Measurements from ENCODE around the gene VPS35L. TPM values are rescaled to one million over a fixed set of nuclear protein-coding genes. Genes with fewer than 3 reads are reported as not detected.

VPS35L gene
- total and polyA plus RNA-seq, 2 of the 13 experiments (the other 11 are each of a cell fraction or from before 2014, with no cell fraction given): 1.4 to 1.6 TPM

GRCh38 chr16:19687279-19687678 is 131.8 kb downstream of the VPS35L start:
- Histone ChIP-seq H3K4me2 (ENCODE audit: low read depth, low read length) (no peak overlapping the region), H3K79me2 (ENCODE audit: insufficient read depth, low read length) (no peaks in the 10 kb centered on the region), H3K27me3 (ENCODE audit: control insufficient read depth in 1 of 2, insufficient read depth in 2 of 2, low read length in 2 of 2) (no peaks in the 10 kb centered on the region), H3K9ac (ENCODE audit: insufficient read depth, low read depth, low read length) (no peak overlapping the region), H3K36me3 (replicated peaks in 1 of 2; ENCODE audit: control insufficient read depth in 1 of 2, insufficient read depth in 2 of 2, low read length in 2 of 2) (no peaks in the 10 kb centered on the region), H3K4me1 (ENCODE audit: insufficient read depth, low read length) (no peaks in the 10 kb centered on the region), H4K20me1 (ENCODE audit: insufficient read depth, low read length) (no peaks in the 10 kb centered on the region), H3K9me3 (ENCODE audit: low read length) (no peaks in the 10 kb centered on the region), H3K4me3 (replicated peaks in 1 of 3; ENCODE audit: insufficient read depth in 1 of 3, low read depth in 2 of 3, low read length in 3 of 3) (no peak overlapping the region), H2AFZ (ENCODE audit: low read length) (no peak overlapping the region), H3K27ac (ENCODE audit: extremely low read length, insufficient read depth, low read length) (no peak overlapping the region)
- ATAC-seq: no peak
- DNase-seq (ENCODE audit: low spot score): no peak
- no peak for FAIRE-seq
- in situ Hi-C loops (cut with HindIII; ENCODE audit: extremely low pct_ligation_motif_present, low pct_unique_long_range_greater_than_20kb) (no loop called here), intact Hi-C loops (cut with micrococcal nuclease; ENCODE audit: unreplicated experiment) (no loop called here)
- TF ChIP-seq TEF (CRISPR knock-in tag; IDR thresholded peaks at IDR 0.05) (no peak), ZC3H4 (CRISPR knock-in tag; IDR thresholded peaks at IDR 0.05; ENCODE audit: borderline replicate concordance) (no peak), ZFP36 (IDR thresholded peaks at IDR 0.05; ENCODE audit: borderline replicate concordance, low read depth, low read length, partially characterized antibody) (no peak), SP140L (CRISPR knock-in tag; IDR thresholded peaks at IDR 0.05; ENCODE audit: borderline replicate concordance) (no peak)
- POLR2A ChIA-PET: no interaction called here
- no TSS peak for BruUV-seq (replicated peaks)
- 82% methylated on average over 7 of the region's 7 CpGs for WGBS (ENCODE audit: low lambda C conversion rate)
- CTCF ChIA-PET (ENCODE audit: low intra/inter-chr PET ratio, low total read pairs): no interaction called here

- ATAC-seq (no peak; the same call in 2 of the 3 replicates), FAIRE-seq (no peak), DNase-seq (ENCODE audit: low spot score) (no peak)
- no peaks in the 10 kb centered on the region for H3K9me3 ChIP-seq (ENCODE audit: low read length)
- no TSS peak for BruUV-seq (replicated peaks)
- H3K27me3 ChIP-seq (ENCODE audit: control insufficient read depth in 1 of 2, insufficient read depth in 2 of 2, low read length in 2 of 2): no peaks in the 10 kb centered on the region
- H3K4me3 ChIP-seq (replicated peaks in 1 of 3; ENCODE audit: insufficient read depth in 1 of 3, low read depth in 2 of 3, low read length in 3 of 3): no peak overlapping the region
- H2AFZ ChIP-seq (ENCODE audit: low read length): no peak overlapping the region
- H3K4me1 ChIP-seq (ENCODE audit: insufficient read depth, low read length): no peaks in the 10 kb centered on the region
- H3K27ac ChIP-seq (ENCODE audit: extremely low read length, insufficient read depth, low read length): no peak overlapping the region
- ChIA-PET POLR2A (interaction anchor here (0.9 kb wide), 1 partner anchor 22 kb away, joined by 3 read pairs; no protein-coding TSS in a partner anchor), CTCF (ENCODE audit: low intra/inter-chr PET ratio, low total read pairs) (no interaction called here)
- 93% methylated on average over 18 of the region's 18 CpGs for WGBS (ENCODE audit: low lambda C conversion rate)
- no peak overlapping the region for H3K9ac ChIP-seq (ENCODE audit: insufficient read depth, low read depth, low read length)
- in situ Hi-C loops (cut with HindIII; ENCODE audit: extremely low pct_ligation_motif_present, low pct_unique_long_range_greater_than_20kb) (no loop called here), intact Hi-C loops (cut with micrococcal nuclease; ENCODE audit: unreplicated experiment) (no loop called here)
- H3K79me2 ChIP-seq (ENCODE audit: insufficient read depth, low read length): no peaks in the 10 kb centered on the region
- H4K20me1 ChIP-seq (ENCODE audit: insufficient read depth, low read length): no peaks in the 10 kb centered on the region
- no peaks in the 10 kb centered on the region for H3K36me3 ChIP-seq (replicated peaks in 1 of 2; ENCODE audit: control insufficient read depth in 1 of 2, insufficient read depth in 2 of 2, low read length in 2 of 2)
- no peak overlapping the region for H3K4me2 ChIP-seq (ENCODE audit: low read depth, low read length)
- TF ChIP-seq ATF6 (CRISPR knock-in tag; conservative IDR thresholded peaks at IDR 0.05): no peak
- TF ChIP-seq IKZF4 (CRISPR knock-in tag; IDR thresholded peaks at IDR 0.05; ENCODE audit: borderline replicate concordance, low read depth, not compliant biosample characterization): no peak
- no peak for TF ChIP-seq ZNF891 (CRISPR knock-in tag; IDR thresholded peaks at IDR 0.05)
- TF ChIP-seq ARNT2 (CRISPR knock-in tag; IDR thresholded peaks at IDR 0.05; ENCODE audit: low read depth): no peak
- no peak for TF ChIP-seq ATF3 (CRISPR knock-in tag; IDR thresholded peaks at IDR 0.05)
- TF ChIP-seq REXO4 (CRISPR knock-in tag; IDR thresholded peaks at IDR 0.05; ENCODE audit: borderline replicate concordance): no peak
- TF ChIP-seq ZEB1 (IDR thresholded peaks at IDR 0.05; ENCODE audit: insufficient replicate concordance, low read depth): no peak
Observed at GRCh38 chr16:19688396-19689024, 133.0 kb downstream of the VPS35L start.

Data from HepG2 (cell line).